Transverse colon (tissue), 4 donors: ENCODE data around the gene TMEM132D. TPM values are rescaled to one million over a fixed set of nuclear protein-coding genes. Genes with fewer than 3 reads are reported as not detected.

Experiments
- DNase-seq: peaks from one replicate; pipeline ENCODE4 v3.0.0-alpha.2; 2019
- H3K27ac ChIP-seq, 4 donors: fragments of 200-600 bp; sonication (generic); 2 replicates each; pipeline ENCODE4 v1.5.1; 2016 to 2018; ENCODE audit warnings: inconsistent platforms in 4 of 4
- H3K27me3 ChIP-seq: fragments of 200-600 bp; sonication (generic); 2 replicates; pipeline ENCODE4 v1.5.1; 2017; ENCODE audit warnings: inconsistent platforms
- H3K36me3 ChIP-seq, 4 donors: fragments of 200-600 bp; sonication (generic); 2 replicates each; pipeline ENCODE4 v1.5.1; 2017 to 2019; ENCODE audit warnings: inconsistent platforms in 4 of 4
- H3K4me1 ChIP-seq, 4 donors: fragments of 200-600 bp; sonication (generic); 2 replicates each; pipeline ENCODE4 v1.5.1; 2017 to 2020; ENCODE audit warnings: inconsistent platforms in 4 of 4
- H3K4me3 ChIP-seq, 4 donors: fragments of 200-600 bp; sonication (generic); 1 replicate in 1 of 4; 2 replicates in 3 of 4; pipeline versions ENCODE4 v1.5.1 to v1.6.1; 2017 to 2019; ENCODE audit warnings: inconsistent platforms in 4 of 4
- H3K9me3 ChIP-seq, 2 donors: fragments of 200-600 bp; sonication (generic); 2 replicates each; pipeline ENCODE4 v1.5.1; 2017 to 2019; ENCODE audit warnings: inconsistent platforms in 2 of 2
- CTCF ChIP-seq, 5 experiments: fragments of 200-600 bp in 3 of 5; fragments of 450-650 bp in 2 of 5; sonication (generic) in 3 of 5; IDR thresholded peaks; 1 replicate in 2 of 5; 2 replicates in 3 of 5; pipeline ENCODE4 v1.5.1; 2016 to 2017; ENCODE audit warnings: antibody characterized with exemption in 5 of 5, inconsistent platforms in 3 of 5, mild to moderate bottlenecking in 2 of 5, moderate library complexity in 1 of 5
- EP300 ChIP-seq: sonication (generic); formaldehyde crosslinking; IDR thresholded peaks from one replicate; pipeline ENCODE4 v1.6.1; 2017; ENCODE audit warnings: antibody characterized with exemption, low read depth
- POLR2A ChIP-seq: fragments of 450-650 bp; IDR thresholded peaks from one replicate; pipeline ENCODE4 v1.6.1; 2016; ENCODE audit warnings: antibody characterized with exemption, mild to moderate bottlenecking, moderate library complexity
- POLR2AphosphoS5 ChIP-seq, 3 donors: sonication (generic); formaldehyde crosslinking; IDR thresholded peaks; one replicate each; pipeline ENCODE4 v1.6.1; 2016; ENCODE audit warnings: antibody characterized with exemption in 3 of 3
- WGBS, 2 donors: methylation state at CpG; one replicate each; pipeline ENCODE4 v1.1.5; 2018; ENCODE audit warnings: low coverage in 1 of 2; 5-methylcytosine and 5-hydroxymethylcytosine counted together
- in situ Hi-C, 4 donors: fragments of 200-750 bp; cut with MboI; loops; one replicate each; pipeline versions ENCODE4 v1.15.0 to v1.15.1; 2017; ENCODE audit warnings: low sequenced_read_pairs in 3 of 4, low pct_ligation_motif_present in 1 of 4, low pct_unique_long_range_greater_than_20kb in 1 of 4
- intact Hi-C: fragments of 100-400 bp; cut with DNase I; formaldehyde crosslinking; loops from one replicate; pipeline ENCODE4 v1.15.1; 2023; ENCODE audit warnings: low total_unique reads
- total RNA-seq, 4 donors: library from RNA; depleted of rRNA; stranded (reverse); fragments of >200 nt; gene quantifications; one replicate each; pipeline ENCODE4 v1.1.0, GENCODE V29; 2016

Gene TMEM132D
- total RNA-seq, 4 donors from 2014 or later: 0.48 to 0.55 TPM; not detected in 2

- no peaks in the 10 kb centered on the region for H3K4me1 ChIP-seq
- WGBS, 2 donors: 92% methylated on average over 7 of the region's 7 CpGs; no CpG with 5 or more reads in 1 of the 2 donors
- no peaks in the 10 kb centered on the region for H3K9me3 ChIP-seq
These were observed 297.6 kb downstream of the TMEM132D start for GRCh38 chr12:129606239-129606638.

GRCh38 chr12:129605666-129606065 is 298.2 kb downstream of the TMEM132D start:
- intact Hi-C loops (no loop called here), in situ Hi-C loops (no loop called here)
- Histone ChIP-seq H3K27me3 (no peaks in the 10 kb centered on the region), H3K4me3 (no peak overlapping the region), H3K9me3 (peaks cover 0 to 5% of the 10 kb centered on the region in 2 donors), H3K4me1 (no peaks in the 10 kb centered on the region), H3K36me3 (no peaks in the 10 kb centered on the region), H3K27ac (no peak overlapping the region)
- DNase-seq: no peak
- WGBS, 2 donors: 42 to 46% methylated on average over 2 of the region's 2 CpGs
- no peak for TF ChIP-seq EP300
- TF ChIP-seq POLR2AphosphoS5 (IDR thresholded peaks at IDR 0.05): no peak
- no peak for TF ChIP-seq CTCF (IDR thresholded peaks at IDR 0.05)
- no peak for TF ChIP-seq POLR2A

More at GRCh38 chr12:129606239-129606638, 297.6 kb downstream of the TMEM132D start:
- H3K27ac ChIP-seq: no peak overlapping the region
- intact Hi-C loops (no loop called here), in situ Hi-C loops (no loop called here)
- no peaks in the 10 kb centered on the region for H3K36me3 ChIP-seq
- TF ChIP-seq CTCF (IDR thresholded peaks at IDR 0.05) (no peak), EP300 (no peak), POLR2AphosphoS5 (IDR thresholded peaks at IDR 0.05) (no peak), POLR2A (no peak)
- H3K27me3 ChIP-seq: no peaks in the 10 kb centered on the region
- H3K4me3 ChIP-seq: no peak overlapping the region
- no peak for DNase-seq

GRCh38 chr12:129604506-129604905 is 299.3 kb downstream of the TMEM132D start:
- H3K9me3 ChIP-seq: peaks cover 0 to 5% of the 10 kb centered on the region in 2 donors
- no peak for TF ChIP-seq CTCF (IDR thresholded peaks at IDR 0.05)
- no peak for TF ChIP-seq POLR2A
- no peak for TF ChIP-seq EP300
- no peak for TF ChIP-seq POLR2AphosphoS5 (IDR thresholded peaks at IDR 0.05)
- no peak overlapping the region for H3K27ac ChIP-seq
- in situ Hi-C loops: no loop called here
- no peaks in the 10 kb centered on the region for H3K4me1 ChIP-seq
- H3K27me3 ChIP-seq: no peaks in the 10 kb centered on the region
- WGBS, 2 donors: 58 to 74% methylated on average over 4 of the region's 4 CpGs
- intact Hi-C loops: no loop called here
- no peaks in the 10 kb centered on the region for H3K36me3 ChIP-seq
- DNase-seq: no peak
- H3K4me3 ChIP-seq: no peak overlapping the region

- Histone ChIP-seq H3K9me3 (peaks cover 0 to 5% of the 10 kb centered on the region in 2 donors), H3K36me3 (no peaks in the 10 kb centered on the region), H3K27me3 (no peaks in the 10 kb centered on the region), H3K4me3 (no peak overlapping the region), H3K4me1 (no peaks in the 10 kb centered on the region), H3K27ac (no peak overlapping the region)
- no peak for DNase-seq
- intact Hi-C loops: no loop called here
- TF ChIP-seq CTCF (IDR thresholded peaks at IDR 0.05) (no peak), POLR2AphosphoS5 (IDR thresholded peaks at IDR 0.05) (no peak), EP300 (no peak)
- 42 to 50% methylated on average over 1 of the region's 1 CpG for WGBS, 2 donors
- in situ Hi-C loops: no loop called here
These were observed 304.4 kb downstream of the TMEM132D start for GRCh38 chr12:129599406-129599805.
